GM19035 (cell line): Measurements from ENCODE around the gene WFDC10B.
"Not testable (repeated sequence)": the region's sequence is repeated elsewhere in the genome, so short reads cannot be mapped to it uniquely, and the experiment has no call there.

Experiments used
- ATAC-seq: cut with Tn5 transposase; IDR thresholded peaks from one replicate; pipeline ENCODE4 v1.9.1; 2021; ENCODE audit not compliant: unreplicated experiment

The WFDC10B gene

DNA sequence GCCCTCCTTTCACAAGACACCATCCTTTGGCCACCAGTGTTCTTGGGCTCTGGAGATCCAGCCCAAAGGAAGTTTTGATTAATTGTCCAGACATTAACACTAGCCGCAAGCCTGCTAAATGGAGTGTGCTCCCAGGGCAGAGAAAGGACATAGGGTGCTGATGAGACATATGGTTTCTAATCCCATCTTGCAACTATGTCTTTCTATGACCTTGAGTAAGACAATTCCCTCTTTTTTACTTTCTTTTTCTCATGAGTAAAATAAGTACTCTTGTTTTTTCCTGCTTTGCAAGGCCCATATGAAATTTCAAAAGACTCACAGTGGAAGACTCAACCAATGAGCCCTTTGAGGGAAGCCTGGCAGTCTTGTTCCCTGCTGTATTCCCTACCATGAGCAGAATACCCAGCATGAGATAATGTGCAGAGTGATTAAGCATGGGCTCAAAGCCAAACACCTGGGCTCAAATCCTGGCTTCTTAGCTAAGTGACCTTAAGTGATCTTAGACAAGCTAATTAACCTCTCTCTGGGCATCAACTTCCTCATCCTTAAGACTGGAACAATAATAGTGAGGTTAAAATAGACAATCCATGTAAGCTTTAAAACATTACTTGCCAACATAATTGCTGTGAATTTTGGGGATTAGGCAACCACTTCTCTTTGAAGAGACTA, at the start of gene WFDC10B:
Gene WFDC10B (minus strand): TSS at position 51 of the 669 bp plus-strand sequence. CDS start 19,027 bp downstream, outside the sequence.
- no peak for ATAC-seq

DNA sequence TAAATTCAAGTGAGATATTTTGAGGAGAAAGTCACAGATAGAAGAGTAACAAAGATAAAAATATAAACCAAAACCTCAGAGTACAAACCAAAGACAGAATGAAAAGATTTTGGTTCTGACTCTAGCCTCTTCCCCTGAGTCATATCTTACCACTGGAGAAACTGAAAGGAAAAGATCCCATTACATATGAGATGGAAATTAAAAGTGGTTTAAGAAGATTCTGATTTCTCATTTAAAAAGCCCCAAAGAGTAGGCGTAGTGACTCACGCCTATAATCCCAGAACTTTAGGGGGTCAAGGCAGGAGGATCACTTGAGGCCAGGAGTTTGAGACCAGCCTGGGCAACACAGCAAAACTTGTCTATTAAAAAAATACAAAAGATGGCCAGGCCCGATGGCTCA, 47.9 kb upstream of the WFDC10B start:
- no peak for ATAC-seq

DNA sequence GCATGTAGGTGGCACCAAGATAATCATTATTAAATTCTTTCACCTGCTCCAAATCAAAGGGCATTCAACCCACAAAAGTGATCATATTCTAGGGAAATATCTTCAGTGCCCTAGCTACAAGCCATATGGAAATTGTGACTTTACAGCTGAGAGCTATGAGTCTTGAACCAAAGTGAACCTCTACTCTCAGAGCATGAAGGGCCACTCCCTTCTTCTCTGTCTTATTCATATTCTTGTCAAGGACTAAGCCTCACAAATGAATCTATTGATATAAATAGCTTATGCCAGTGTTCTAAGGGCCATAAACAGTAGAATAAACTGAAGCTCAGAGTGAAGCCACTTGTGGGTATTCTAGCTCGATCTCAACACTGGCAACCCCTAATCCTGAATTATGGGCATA, 46.9 kb upstream of the WFDC10B start:
- ATAC-seq: no peak

DNA sequence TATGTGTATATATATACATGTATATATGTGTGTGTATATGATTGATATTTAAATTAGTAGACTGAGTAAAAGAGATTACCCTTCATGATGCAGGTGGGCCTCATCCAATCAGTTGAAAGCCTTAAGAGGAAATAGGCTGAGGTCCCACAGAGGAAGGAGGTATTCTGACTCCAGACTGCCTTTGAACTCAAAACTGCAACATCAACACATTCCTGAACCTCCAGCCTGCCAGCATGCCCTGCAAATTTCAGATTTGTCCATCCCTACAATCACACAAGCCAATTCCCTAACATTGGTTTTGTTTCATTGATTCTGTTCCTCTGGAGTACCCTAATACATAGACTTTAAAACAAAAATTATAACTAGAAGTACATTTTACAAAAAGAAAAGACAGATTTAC, 40.2 kb upstream of the WFDC10B start:
- no peak for ATAC-seq

DNA sequence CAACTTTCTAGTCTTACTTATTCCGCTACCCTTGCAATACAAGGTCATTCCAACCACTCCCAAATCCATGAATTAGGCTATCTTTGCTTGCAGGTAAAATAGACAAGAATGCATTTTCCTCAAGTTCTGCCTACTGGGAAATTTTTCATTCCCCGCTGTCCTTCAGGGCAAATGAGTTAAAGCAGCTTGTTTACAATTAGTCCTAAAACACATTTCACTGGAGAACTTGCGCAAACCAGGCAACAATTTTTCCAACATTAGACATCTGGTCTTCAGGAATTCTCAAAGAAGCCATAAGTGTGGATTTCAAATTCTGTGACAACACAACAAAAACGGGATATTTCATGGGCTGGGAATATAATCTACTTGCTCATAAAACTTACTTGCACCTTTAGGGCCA, 37.8 kb upstream of the WFDC10B start:
- no peak for ATAC-seq

DNA sequence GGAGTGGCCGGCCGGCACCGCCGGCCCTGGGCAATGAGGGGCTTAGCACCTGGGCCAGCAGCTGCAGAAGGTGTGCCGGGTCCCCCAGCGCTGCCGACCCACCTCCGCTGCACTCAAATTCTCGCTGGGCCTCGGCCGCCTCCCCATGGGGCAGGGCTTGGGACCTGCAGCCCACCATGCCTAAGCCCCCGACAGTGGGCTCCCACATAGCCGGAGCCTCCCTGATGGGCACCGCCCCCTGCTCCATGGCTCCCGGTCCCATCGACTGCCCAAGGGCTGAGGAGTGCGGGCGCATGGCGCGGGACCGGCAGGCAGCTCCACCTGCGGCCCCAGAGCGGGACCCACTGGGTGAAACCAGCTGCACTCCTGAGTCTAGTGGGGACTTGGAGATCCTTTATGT, 31.2 kb upstream of the WFDC10B start:
- ATAC-seq: no peak

DNA sequence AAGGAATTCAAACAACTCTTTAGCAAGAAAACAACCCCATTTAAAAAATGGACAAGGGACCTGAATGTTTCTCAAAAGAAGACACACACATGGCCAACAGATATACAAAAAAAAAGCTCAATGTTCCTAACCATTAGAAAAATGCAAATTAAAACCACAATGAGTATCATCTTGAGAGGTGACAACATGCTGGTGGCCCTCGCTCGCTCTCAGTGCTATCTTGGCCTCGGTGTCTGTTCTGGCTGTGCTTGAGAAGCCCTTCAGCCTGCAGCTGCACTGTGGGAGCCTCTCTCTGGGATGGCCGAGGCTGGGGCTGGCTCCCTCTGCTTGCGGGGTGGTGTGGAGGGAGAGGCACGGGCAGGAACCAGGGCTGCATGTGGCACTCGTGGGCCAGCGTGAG, 30.7 kb upstream of the WFDC10B start:
- no peak for ATAC-seq

DNA sequence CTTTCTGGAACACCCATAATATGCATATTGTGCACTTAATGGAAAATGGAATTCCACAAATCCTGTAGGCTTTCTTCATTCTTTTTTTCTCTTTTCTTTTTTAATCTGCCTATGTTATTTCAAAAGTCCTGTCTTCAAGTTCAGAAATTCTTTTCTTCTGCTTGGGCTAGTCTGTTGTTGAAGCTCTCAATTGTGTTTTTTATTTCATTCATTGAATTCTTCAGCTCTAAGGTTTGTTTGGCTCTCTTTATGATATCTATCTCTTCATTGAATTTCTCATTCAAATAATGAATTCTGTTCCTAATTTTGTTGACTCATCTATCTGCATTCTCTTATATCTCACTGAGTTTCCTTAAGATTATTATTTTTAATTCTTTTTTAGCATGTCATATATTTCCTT, 27.4 kb upstream of the WFDC10B start:
- ATAC-seq: no peak

DNA sequence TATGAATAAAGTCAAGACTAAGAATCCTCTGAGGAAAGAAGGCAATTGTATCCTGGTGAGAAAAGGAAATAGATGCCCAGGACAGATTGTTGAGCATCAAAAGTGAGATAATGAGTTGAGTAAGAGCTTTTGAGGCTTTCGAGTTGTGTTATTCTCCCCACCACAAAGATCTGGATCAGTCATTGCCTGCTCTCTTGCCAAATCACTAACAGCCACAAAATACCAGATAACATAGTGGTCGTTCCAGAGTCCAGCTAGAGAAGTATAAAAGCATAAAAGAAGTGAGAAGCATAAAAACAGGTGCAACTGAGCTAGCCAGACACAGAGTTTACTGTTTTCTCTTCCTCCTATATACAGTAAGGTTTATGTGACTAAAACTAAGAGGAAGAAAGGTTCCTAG, 22.2 kb upstream of the WFDC10B start:
- ATAC-seq: no peak

DNA sequence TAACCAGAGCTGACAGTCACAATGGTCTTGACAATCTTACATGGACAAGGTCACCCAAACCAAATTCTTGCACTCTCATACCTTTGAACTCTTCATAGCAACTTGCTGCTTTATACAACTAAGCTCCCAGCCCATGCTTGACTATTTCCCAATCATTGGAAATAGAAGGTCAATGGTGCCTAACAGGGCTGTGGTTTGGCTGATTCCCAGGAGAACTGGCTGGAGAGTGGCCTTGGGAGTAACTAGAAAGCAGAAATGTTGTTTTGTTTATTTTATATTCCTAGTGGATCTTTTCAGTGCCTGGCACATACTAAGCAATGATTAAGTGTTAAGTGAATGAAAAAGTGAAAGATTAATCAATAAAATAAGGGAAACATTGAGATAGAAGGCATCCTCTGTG, 20.3 kb upstream of the WFDC10B start:
- ATAC-seq: no peak

DNA sequence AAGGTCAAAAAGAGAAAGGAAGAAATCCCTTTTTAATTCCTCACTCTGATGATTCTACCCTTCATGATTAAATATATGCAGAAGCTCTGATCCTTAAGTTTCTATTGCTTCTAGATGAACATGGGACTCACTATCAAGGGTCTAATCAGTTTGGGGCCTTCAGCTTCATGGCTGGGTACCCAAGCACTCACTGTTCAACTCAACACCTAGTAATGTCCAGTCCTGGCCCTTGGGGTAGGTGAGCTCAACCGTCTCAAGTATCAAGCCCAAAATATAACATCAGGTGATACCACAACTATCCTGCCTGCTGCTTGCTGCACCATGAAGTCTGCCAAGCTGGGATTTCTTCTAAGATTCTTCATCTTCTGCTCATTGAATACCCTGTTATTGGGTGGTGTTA, 17.2 kb upstream of the WFDC10B start, which contains the start of gene SPINT4:
Gene SPINT4 (plus strand): TSS at position 301 of the 400 bp plus-strand sequence. CDS start 21 bp downstream, at position 322.
- ATAC-seq: no peak

DNA sequence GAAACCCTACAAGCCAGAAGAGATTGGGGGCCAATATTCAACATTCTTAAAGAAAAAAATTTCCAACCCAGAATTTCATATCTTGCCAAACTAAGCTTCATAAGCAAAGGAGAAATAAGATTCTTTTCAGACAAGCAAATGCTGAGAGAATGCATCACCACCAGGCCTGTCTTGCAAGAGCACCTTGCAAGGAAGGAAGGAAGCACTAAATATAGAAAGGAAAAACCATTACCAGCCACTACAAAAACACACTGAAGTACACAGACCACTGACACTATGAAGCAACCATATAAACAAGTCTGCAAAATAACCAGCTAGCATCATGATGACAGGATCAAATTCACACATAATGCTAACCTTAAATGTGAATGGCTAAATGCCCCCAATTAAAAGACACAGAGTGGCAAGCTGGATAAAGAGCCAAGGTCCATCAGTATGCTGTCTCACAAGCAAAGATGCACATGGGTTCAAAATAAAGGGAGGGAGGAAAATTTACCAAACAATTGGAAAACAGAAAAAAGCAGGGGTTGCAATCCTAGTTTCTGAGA, 11.4 kb upstream of the WFDC10B start:
- ATAC-seq: not testable (repeated sequence)

DNA sequence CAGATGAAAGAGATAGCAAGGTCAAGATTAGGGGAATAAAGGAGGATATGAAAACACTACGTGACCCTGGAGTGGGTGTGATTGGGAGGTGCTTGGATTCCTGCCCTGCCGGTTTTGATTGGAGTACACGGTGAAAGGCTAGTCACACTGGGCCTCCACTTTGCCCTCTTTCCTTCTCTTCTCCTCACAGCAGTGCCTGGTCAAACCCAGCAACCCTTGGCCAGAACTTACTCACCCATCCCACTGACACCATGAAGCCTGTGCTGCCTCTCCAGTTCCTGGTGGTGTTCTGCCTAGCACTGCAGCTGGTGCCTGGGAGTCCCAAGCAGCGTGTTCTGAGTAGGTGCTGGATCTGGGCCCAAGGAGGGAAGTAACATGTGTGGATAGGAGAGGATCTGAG, 2.9 kb downstream of the WFDC10B start, which contains the start of gene WFDC13:
Gene WFDC13 (plus strand): TSS at position 166 of the 400 bp plus-strand sequence. CDS start 86 bp downstream, at position 252.
- ATAC-seq: no peak

DNA sequence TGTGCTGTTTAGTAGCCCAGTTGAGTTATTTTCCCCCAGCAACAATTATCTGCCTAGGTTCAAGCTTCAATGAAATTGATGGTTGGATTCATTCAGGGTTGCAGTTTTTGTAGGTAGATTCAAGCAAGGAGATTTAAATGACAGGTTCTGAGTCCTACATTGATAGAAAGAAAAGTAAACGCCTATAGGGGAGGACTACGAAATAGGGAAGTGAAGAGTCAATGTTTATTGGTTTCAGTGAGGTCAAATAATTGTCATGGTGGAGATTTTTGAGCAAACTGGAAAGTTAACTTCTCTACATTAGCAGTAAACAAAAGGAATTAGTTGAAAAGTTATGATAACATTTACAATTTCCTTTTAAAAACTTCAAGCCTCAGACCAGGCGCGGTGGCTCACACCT, 3.7 kb downstream of the WFDC10B start:
- ATAC-seq: no peak

DNA sequence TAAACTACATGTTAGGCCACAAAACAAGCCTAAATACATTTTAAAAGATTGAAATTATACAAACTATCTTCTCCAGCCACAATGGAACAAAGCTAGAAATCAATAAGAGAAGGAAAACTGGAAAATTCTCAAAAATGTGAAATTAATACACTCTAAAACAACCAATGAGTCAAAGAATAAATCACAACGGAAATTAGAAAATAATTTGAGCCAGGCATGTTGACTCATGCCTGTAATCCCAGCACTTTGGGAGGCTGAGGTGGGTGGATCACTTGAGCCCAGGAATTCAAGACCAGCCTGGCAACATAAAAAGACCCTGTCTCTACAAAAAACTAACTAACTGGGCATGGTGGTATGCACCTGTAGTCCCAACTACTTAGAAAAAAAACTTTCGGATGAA, 9.3 kb downstream of the WFDC10B start:
- no peak for ATAC-seq

DNA sequence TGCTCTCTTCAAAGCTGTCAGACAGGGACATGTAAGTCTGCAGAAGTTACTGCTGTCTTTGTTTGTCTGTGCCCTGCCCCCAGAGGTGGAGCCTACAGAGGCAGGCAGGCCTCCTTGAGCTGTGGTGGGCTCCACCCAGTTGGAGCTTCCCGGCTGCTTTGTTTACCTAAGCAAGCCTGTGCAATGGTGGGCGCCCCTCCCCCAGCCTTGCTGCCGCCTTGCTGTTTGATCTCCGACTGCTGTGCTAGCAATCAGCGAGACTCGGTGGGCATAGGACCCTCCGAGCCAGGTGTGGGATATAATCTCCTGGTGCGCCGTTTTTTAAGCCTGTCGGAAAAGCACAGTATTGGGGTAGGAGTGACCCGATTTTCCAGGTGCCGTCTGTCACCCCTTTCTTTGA, 11.5 kb downstream of the WFDC10B start:
- not testable (repeated sequence) for ATAC-seq

DNA sequence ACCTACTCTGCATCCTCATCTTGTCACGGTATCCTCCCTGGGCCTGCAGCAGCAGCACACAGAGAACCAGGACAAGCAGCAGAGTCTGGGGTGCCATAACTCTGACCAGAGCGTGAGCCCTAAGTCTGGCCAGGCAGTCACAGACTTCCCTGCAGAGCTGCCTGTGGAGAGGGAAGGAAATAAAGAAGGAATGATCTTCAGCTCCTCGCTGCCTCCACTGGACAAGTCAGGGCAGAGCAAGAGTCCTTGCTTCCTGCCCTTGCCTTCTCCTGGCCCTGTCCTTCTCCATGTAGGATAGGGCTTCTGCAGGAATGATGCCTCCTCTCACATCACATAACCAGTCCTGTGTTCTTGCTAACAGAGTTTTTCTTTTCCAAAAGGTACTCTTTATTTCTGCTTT, 18.9 kb downstream of the WFDC10B start:
- ATAC-seq: no peak

DNA sequence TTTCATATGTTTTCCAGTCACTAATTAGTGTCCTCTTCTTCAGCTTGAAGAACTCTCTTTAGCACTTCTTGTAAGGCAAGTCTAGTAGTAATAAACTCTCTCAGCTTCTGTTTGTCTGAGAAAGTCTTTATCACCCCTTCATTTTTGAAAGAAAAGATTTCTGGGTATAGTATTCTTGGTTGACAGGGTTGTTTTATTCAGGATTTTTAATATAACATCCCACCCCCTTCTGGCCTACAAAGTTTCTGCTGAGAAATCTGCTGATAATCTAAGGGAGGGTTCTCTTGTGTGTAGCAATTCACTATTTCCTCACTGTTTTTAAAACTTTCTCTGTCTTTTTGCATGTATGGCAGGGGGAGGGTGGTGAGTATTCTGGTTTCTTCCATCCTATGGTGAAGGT, 25.2 kb downstream of the WFDC10B start:
- no peak for ATAC-seq

DNA sequence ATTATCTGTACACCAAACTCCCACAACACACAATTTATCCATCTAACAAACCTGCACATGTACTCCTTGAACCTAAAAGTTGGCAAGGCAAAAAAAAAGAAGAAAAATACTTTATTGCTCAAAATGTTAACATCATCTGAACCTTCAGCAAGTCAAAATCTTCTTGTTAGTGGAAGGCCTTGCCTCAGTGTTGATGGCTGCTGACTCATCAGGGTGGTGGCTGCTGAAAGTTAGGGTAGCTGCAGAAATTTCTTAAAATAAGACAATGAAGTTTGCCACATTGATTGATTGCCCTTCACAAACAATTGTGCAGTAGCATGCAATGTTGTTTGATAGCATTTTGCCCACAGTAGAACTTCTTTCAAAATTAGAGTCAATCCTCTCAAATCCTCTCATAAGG, 32.1 kb downstream of the WFDC10B start:
- no peak for ATAC-seq

DNA sequence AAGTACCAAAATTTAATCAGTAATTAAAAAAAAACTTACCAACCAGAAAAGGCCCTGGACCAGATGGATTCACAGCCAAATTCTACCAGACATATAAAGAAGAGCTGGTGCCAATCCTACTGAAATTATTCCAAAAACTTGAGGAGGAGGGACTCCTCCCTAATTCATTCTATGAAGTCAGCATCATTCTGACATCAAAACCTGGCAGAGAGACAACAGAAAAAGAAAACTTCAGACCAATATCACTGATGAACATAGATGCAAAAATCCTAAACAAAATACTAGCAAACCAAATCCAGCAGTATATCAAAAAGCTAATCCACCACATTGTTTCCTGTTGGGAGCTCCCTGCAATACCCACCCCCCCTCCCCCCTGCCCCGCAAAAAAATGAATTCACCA, 34.7 kb downstream of the WFDC10B start, which contains the start of gene WFDC11:
Gene WFDC11 (minus strand): TSS at position 101 of the 400 bp plus-strand sequence. CDS start 19,639 bp downstream, outside the sequence.
- ATAC-seq: no peak

DNA sequence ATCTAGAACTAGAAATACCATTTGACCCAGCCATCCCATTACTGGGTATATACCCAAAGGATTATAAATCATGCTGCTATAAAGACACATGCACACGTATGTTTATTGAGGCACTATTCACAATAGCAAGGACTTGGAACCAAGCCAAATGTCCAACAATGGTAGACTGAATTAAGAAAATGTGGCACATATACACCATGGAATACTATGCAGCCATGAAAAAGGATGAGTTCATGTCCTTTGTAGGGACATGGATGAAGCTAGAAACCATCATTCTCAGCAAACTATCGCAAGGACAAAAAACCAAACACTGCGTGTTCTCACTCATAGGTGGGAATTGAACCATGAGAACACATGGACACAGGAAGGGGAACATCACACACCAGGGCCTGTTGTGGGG, 47.8 kb downstream of the WFDC10B start:
- not testable (repeated sequence) for ATAC-seq

DNA sequence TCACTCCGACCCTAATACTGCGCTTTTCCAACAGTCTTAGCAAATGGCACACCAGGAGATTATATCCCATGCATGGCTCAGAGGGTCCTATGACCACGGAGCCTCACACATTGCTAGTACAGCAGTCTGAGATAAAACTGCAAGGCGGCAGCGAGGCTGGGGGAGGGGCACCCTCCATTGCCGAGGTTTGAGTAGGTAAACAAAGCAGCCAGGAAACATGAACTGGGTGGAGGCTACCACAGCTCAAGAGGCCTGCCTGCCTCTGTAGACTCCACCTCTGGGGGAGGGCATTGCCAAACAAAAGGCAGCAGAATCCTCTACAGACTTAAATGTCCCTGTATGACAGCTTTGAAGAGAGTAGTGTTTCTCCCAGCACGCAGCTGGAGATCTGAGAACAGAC, 53.1 kb downstream of the WFDC10B start:
- ATAC-seq: not testable (repeated sequence)
